ENCODE data around the gene PCGF3.
"Not testable (repeated sequence)": the region's sequence is repeated elsewhere in the genome, so short reads cannot be mapped to it uniquely, and the experiment has no call there.

The PCGF3 gene

GRCh38 chr4:740011-740410, 34.4 kb downstream of the PCGF3 start:
- no peak for DNase-seq (ENCODE audit: low read depth in 4 of 4, low spot score in 1 of 4)

GRCh38 chr4:740656-741282, 35.1 kb downstream of the PCGF3 start:
- no peak for DNase-seq (ENCODE audit: low read depth in 4 of 4, low spot score in 1 of 4)

GRCh38 chr4:742096-742741, 36.6 kb downstream of the PCGF3 start:
- no peak for DNase-seq (ENCODE audit: low read depth in 4 of 4, low spot score in 1 of 4)

- DNase-seq (ENCODE audit: low read depth in 4 of 4, low spot score in 1 of 4) = peak; percentile 60 to 78 (median 70)
Observed at GRCh38 chr4:742742-743311, 37.2 kb downstream of the PCGF3 start.

- no peak for DNase-seq (ENCODE audit: low read depth in 4 of 4, low spot score in 1 of 4)
Observed at GRCh38 chr4:743463-744211, 38.0 kb downstream of the PCGF3 start.

- DNase-seq (ENCODE audit: low read depth in 4 of 4, low spot score in 1 of 4) = no peak
Observed at GRCh38 chr4:744212-744841, 38.7 kb downstream of the PCGF3 start.

- DNase-seq (ENCODE audit: low read depth in 4 of 4, low spot score in 1 of 4) = no peak
Observed at GRCh38 chr4:747546-748170, 42.0 kb downstream of the PCGF3 start.

GRCh38 chr4:748461-748860, 42.8 kb downstream of the PCGF3 start:
- DNase-seq (ENCODE audit: low read depth in 4 of 4, low spot score in 1 of 4) = no peak

GRCh38 chr4:749698-750666, 44.4 kb downstream of the PCGF3 start:
- DNase-seq (ENCODE audit: low read depth in 4 of 4, low spot score in 1 of 4) = no peak

- DNase-seq (ENCODE audit: low read depth in 4 of 4, low spot score in 1 of 4) = no peak
Observed at GRCh38 chr4:751676-752075, 46.0 kb downstream of the PCGF3 start.

GRCh38 chr4:752196-752861, 46.7 kb downstream of the PCGF3 start:
- DNase-seq (ENCODE audit: low read depth in 4 of 4, low spot score in 1 of 4) = no peak

- not testable (repeated sequence) for DNase-seq (ENCODE audit: low read depth in 4 of 4, low spot score in 1 of 4)
Observed at GRCh38 chr4:753186-753585, 47.6 kb downstream of the PCGF3 start.

GRCh38 chr4:754221-755120, 48.8 kb downstream of the PCGF3 start:
- DNase-seq (ENCODE audit: low read depth in 4 of 4, low spot score in 1 of 4) = no peak

GRCh38 chr4:757111-757510, 51.5 kb downstream of the PCGF3 start:
- no peak for DNase-seq (ENCODE audit: low read depth in 4 of 4, low spot score in 1 of 4)

GRCh38 chr4:759810-760209, 54.2 kb downstream of the PCGF3 start:
- DNase-seq (ENCODE audit: low read depth in 4 of 4, low spot score in 1 of 4) = not testable (repeated sequence)

GRCh38 chr4:760616-761015, 55.0 kb downstream of the PCGF3 start:
- DNase-seq (ENCODE audit: low read depth in 4 of 4, low spot score in 1 of 4) = no peak

GRCh38 chr4:761086-761485, 55.5 kb downstream of the PCGF3 start:
- no peak for DNase-seq (ENCODE audit: low read depth in 4 of 4, low spot score in 1 of 4)

- DNase-seq (ENCODE audit: low read depth in 4 of 4, low spot score in 1 of 4) = no peak
Observed at GRCh38 chr4:761739-762138, 56.1 kb downstream of the PCGF3 start.

Data from stimulated activated CD4-positive, alpha-beta T cell treated with anti-CD3 and anti-CD28 coated beads, Interleukin-1b, Interleukin-23, amount 100 ng/mL, for 24 hours (primary cell).